Esophagus squamous epithelium (tissue), 5 donors: Measurements from ENCODE around the gene TSPAN13. TPM values are rescaled to one million over a fixed set of nuclear protein-coding genes. Genes with fewer than 3 reads are reported as not detected.

ENCODE experiments used
- DNase-seq: peaks from one replicate; lab custom pipeline; 2025; lab: John Stamatoyannopoulos, UW
- H3K27ac ChIP-seq, 4 donors: fragments of 200-600 bp; sonication (generic); one replicate each; pipeline ENCODE4 v1.5.1; 2016 to 2019; ENCODE audit warnings: mild to moderate bottlenecking in 1 of 4
- H3K27me3 ChIP-seq, 4 donors: fragments of 200-600 bp; sonication (generic); 1 replicate in 3 of 4; 2 replicates in 1 of 4; pipeline versions ENCODE4 v1.5.1 to v1.6.0; 2017 to 2021; ENCODE audit warnings: antibody characterized with exemption in 1 of 4
- H3K36me3 ChIP-seq, 3 donors: fragments of 200-600 bp; sonication (generic); one replicate each; pipeline ENCODE4 v1.5.1; 2016 to 2019
- H3K4me1 ChIP-seq, 3 donors: fragments of 200-600 bp; sonication (generic); one replicate each; pipeline ENCODE4 v1.5.1; 2017 to 2019
- H3K4me3 ChIP-seq, 4 donors: fragments of 200-600 bp; sonication (generic); 1 replicate in 3 of 4; 2 replicates in 1 of 4; pipeline ENCODE4 v1.5.1; 2016 to 2019; ENCODE audit warnings: mild to moderate bottlenecking in 2 of 4, moderate library complexity in 1 of 4
- H3K9me3 ChIP-seq, 3 donors: fragments of 200-600 bp; sonication (generic); one replicate each; pipeline ENCODE4 v1.5.1; 2016 to 2019
- POLR2A ChIP-seq, 4 donors: fragments of 450-650 bp; IDR thresholded peaks; one replicate each; pipeline ENCODE4 v1.6.1; 2017; ENCODE audit warnings: antibody characterized with exemption in 4 of 4, mild to moderate bottlenecking in 4 of 4, moderate library complexity in 3 of 4
- WGBS, 2 donors: methylation state at CpG; one replicate each; pipeline ENCODE4 v1.1.5; 2018; 5-methylcytosine and 5-hydroxymethylcytosine counted together
- intact Hi-C: fragments of 100-400 bp; cut with DNase I; formaldehyde crosslinking; loops from one replicate; pipeline ENCODE4 v1.15.0; 2022
- total RNA-seq, 4 donors: library from RNA; depleted of rRNA; stranded (reverse); fragments of >200 nt; gene quantifications; one replicate each; pipeline ENCODE4 v1.1.0, GENCODE V29; 2016
- TF ChIP-seq, protein P1 (sequence below), 6 experiments: fragments of 450-650 bp in 4 of 6; fragments of 200-600 bp in 2 of 6; sonication (generic) in 2 of 6; IDR thresholded peaks; one replicate each; pipeline ENCODE4 v1.5.1; 2016 to 2019; ENCODE audit warnings: antibody characterized with exemption in 6 of 6, mild to moderate bottlenecking in 4 of 6, moderate library complexity in 4 of 6
- donor health status: DM: yes; HTN: yes; CAD: no.

Gene TSPAN13
- total RNA-seq, 4 donors from 2014 or later: 9.5 to 16.7 (median 12.1) TPM

GRCh38 chr7:16724344-16724743, 29.2 kb upstream of the TSPAN13 start:
- intact Hi-C loops: no loop called here
- no peak for DNase-seq
- Histone ChIP-seq H3K27me3 (no peaks in the 10 kb centered on the region), H3K4me1 (peaks cover 0 to 4% (median 0%) of the 10 kb centered on the region in 3 donors), H3K27ac (no peak overlapping the region), H3K4me3 (no peak overlapping the region), H3K36me3 (no peaks in the 10 kb centered on the region), H3K9me3 (no peaks in the 10 kb centered on the region)
- no peak for TF ChIP-seq POLR2A (IDR thresholded peaks at IDR 0.05)
- TF ChIP-seq, protein P1, sequence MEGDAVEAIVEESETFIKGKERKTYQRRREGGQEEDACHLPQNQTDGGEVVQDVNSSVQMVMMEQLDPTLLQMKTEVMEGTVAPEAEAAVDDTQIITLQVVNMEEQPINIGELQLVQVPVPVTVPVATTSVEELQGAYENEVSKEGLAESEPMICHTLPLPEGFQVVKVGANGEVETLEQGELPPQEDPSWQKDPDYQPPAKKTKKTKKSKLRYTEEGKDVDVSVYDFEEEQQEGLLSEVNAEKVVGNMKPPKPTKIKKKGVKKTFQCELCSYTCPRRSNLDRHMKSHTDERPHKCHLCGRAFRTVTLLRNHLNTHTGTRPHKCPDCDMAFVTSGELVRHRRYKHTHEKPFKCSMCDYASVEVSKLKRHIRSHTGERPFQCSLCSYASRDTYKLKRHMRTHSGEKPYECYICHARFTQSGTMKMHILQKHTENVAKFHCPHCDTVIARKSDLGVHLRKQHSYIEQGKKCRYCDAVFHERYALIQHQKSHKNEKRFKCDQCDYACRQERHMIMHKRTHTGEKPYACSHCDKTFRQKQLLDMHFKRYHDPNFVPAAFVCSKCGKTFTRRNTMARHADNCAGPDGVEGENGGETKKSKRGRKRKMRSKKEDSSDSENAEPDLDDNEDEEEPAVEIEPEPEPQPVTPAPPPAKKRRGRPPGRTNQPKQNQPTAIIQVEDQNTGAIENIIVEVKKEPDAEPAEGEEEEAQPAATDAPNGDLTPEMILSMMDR (IDR thresholded peaks at IDR 0.05): no peak
- 78 to 100% methylated on average over 1 of the region's 1 CpG for WGBS, 2 donors

- TF ChIP-seq, protein P1 (IDR thresholded peaks at IDR 0.05): no peak
- no peak for TF ChIP-seq POLR2A (IDR thresholded peaks at IDR 0.05)
- DNase-seq: no peak
- Histone ChIP-seq H3K9me3 (no peaks in the 10 kb centered on the region), H3K4me3 (no peak overlapping the region), H3K36me3 (no peaks in the 10 kb centered on the region), H3K27me3 (no peaks in the 10 kb centered on the region), H3K27ac (no peak overlapping the region), H3K4me1 (no peaks in the 10 kb centered on the region)
- WGBS, 2 donors: 87 to 90% methylated on average over 2 of the region's 2 CpGs
- intact Hi-C loops: no loop called here
Measured at GRCh38 chr7:16726189-16726588, 27.4 kb upstream of the TSPAN13 start.

DNA sequence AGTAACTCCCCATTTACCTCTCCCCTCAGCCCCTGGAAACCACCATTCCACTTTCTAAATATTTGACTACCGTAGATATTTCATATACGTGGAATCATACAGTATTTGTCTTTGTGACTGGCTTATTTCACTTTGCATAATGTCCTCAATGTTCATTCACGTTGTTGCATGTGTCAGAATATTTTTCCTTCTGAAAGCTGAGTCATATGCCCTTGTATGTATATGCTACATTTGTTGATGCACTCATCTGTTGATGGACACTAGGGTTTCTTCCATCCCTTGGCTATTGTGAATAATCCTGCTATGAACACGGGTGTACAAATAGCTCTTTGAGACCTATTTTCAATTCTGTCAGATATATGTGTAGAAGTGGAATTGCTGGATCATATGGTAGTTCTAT, 25.8 kb upstream of the TSPAN13 start:
- 68 to 91% methylated on average over 4 of the region's 4 CpGs for WGBS, 2 donors
- Histone ChIP-seq H3K27me3 (no peaks in the 10 kb centered on the region), H3K9me3 (no peaks in the 10 kb centered on the region), H3K36me3 (no peaks in the 10 kb centered on the region), H3K4me1 (no peaks in the 10 kb centered on the region), H3K4me3 (no peak overlapping the region), H3K27ac (no peak overlapping the region)
- intact Hi-C loops: no loop called here
- no peak for TF ChIP-seq POLR2A (IDR thresholded peaks at IDR 0.05)
- TF ChIP-seq, protein P1 (IDR thresholded peaks at IDR 0.05): no peak
- DNase-seq: no peak

- 73 to 88% methylated on average over 4 to 8 of the region's 10 CpGs for WGBS, 2 donors
- TF ChIP-seq, protein P1 (IDR thresholded peaks at IDR 0.05): no peak
- no peak for TF ChIP-seq POLR2A (IDR thresholded peaks at IDR 0.05)
- H3K4me1 ChIP-seq: no peaks in the 10 kb centered on the region
Measured at GRCh38 chr7:16728811-16729210, 24.7 kb upstream of the TSPAN13 start.

DNA sequence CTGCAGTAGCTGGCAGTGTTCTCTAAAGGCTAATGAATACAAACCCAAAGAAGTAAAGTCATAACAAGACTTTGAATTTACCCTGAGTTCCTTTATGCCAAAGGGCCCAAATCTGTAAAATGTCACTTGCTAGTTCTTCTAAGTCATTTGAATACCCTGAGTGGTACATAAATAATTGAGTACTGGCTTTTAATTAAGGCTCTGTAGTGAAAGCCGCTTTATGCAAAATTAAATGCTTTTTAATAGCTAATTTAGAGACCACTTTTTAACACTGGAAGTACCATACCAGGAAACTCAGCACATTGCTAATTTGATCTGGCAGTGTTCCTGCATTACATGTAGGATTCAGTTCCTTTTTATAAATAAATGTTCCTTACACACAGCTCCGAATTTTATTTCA, 24.0 kb upstream of the TSPAN13 start:
- no peaks in the 10 kb centered on the region for H3K27me3 ChIP-seq
- no peaks in the 10 kb centered on the region for H3K9me3 ChIP-seq
- WGBS, 2 donors: 80 to 86% methylated on average over 2 of the region's 2 CpGs
- H3K27ac ChIP-seq: no peak overlapping the region
- no peaks in the 10 kb centered on the region for H3K4me1 ChIP-seq
- H3K4me3 ChIP-seq: no peak overlapping the region
- H3K36me3 ChIP-seq: no peaks in the 10 kb centered on the region
- intact Hi-C loops: no loop called here
- TF ChIP-seq POLR2A (IDR thresholded peaks at IDR 0.05): no peak
- TF ChIP-seq, protein P1 (IDR thresholded peaks at IDR 0.05): no peak
- no peak for DNase-seq

More at GRCh38 chr7:16728811-16729210, 24.7 kb upstream of the TSPAN13 start:
- Histone ChIP-seq H3K27me3 (no peaks in the 10 kb centered on the region), H3K9me3 (no peaks in the 10 kb centered on the region), H3K27ac (no peak overlapping the region), H3K36me3 (no peaks in the 10 kb centered on the region), H3K4me3 (no peak overlapping the region)
- no peak for DNase-seq
- intact Hi-C loops: no loop called here
